Measurements from ENCODE around the gene C1QTNF5.

C1QTNF5 gene

GRCh38 chr11:119352857-119353260, 12.2 kb upstream of the C1QTNF5 start:
- H3K9me3 ChIP-seq (ENCODE audit: control insufficient read depth, insufficient read depth, low read length), result no peaks in the 10 kb centered on the region
- no peak overlapping the region for H3K4me3 ChIP-seq (ENCODE audit: low read depth, low read length)
- no peak overlapping the region for H3K9ac ChIP-seq (ENCODE audit: low read depth, low read length)
- H3K27ac ChIP-seq (ENCODE audit: low read depth, low read length), result no peak overlapping the region
- H3K36me3 ChIP-seq (ENCODE audit: control insufficient read depth, insufficient read depth, low read length), result peaks cover 2% of the 10 kb centered on the region; the same call in 1 of the 2 replicates
- H3K27me3 ChIP-seq (ENCODE audit: control insufficient read depth, insufficient read depth, low read length), result peaks cover 17% of the 10 kb centered on the region
- H3K4me1 ChIP-seq (ENCODE audit: control insufficient read depth, insufficient read depth, low read length), result no peaks in the 10 kb centered on the region

GRCh38 chr11:119351232-119351631, 10.5 kb upstream of the C1QTNF5 start:
- no peaks in the 10 kb centered on the region for H3K36me3 ChIP-seq (ENCODE audit: control insufficient read depth, insufficient read depth, low read length)
- no peaks in the 10 kb centered on the region for H3K9me3 ChIP-seq (ENCODE audit: control insufficient read depth, insufficient read depth, low read length)
- H3K4me1 ChIP-seq (ENCODE audit: control insufficient read depth, insufficient read depth, low read length), result no peaks in the 10 kb centered on the region
- no peak overlapping the region for H3K27ac ChIP-seq (ENCODE audit: low read depth, low read length)
- no peak overlapping the region for H3K4me3 ChIP-seq (ENCODE audit: low read depth, low read length)
- H3K27me3 ChIP-seq (ENCODE audit: control insufficient read depth, insufficient read depth, low read length), result peaks cover 16% of the 10 kb centered on the region
- H3K9ac ChIP-seq (ENCODE audit: low read depth, low read length), result no peak overlapping the region

GRCh38 chr11:119350302-119350701, 9.6 kb upstream of the C1QTNF5 start:
- no peaks in the 10 kb centered on the region for H3K9me3 ChIP-seq (ENCODE audit: control insufficient read depth, insufficient read depth, low read length)
- peaks cover 10% of the 10 kb centered on the region; the same call in 1 of the 2 replicates for H3K27me3 ChIP-seq (ENCODE audit: control insufficient read depth, insufficient read depth, low read length)
- H3K27ac ChIP-seq (ENCODE audit: low read depth, low read length), result no peak overlapping the region
- H3K4me1 ChIP-seq (ENCODE audit: control insufficient read depth, insufficient read depth, low read length), result no peaks in the 10 kb centered on the region
- no peak overlapping the region for H3K4me3 ChIP-seq (ENCODE audit: low read depth, low read length)
- H3K36me3 ChIP-seq (ENCODE audit: control insufficient read depth, insufficient read depth, low read length), result no peaks in the 10 kb centered on the region
- H3K9ac ChIP-seq (ENCODE audit: low read depth, low read length), result no peak overlapping the region

GRCh38 chr11:119347940-119348605, 7.4 kb upstream of the C1QTNF5 start:
- Histone ChIP-seq H3K9ac (ENCODE audit: low read depth, low read length) (no peak overlapping the region), H3K27ac (ENCODE audit: low read depth, low read length) (no peak overlapping the region), H3K36me3 (ENCODE audit: control insufficient read depth, insufficient read depth, low read length) (no peaks in the 10 kb centered on the region), H3K9me3 (ENCODE audit: control insufficient read depth, insufficient read depth, low read length) (no peaks in the 10 kb centered on the region), H3K4me3 (ENCODE audit: low read depth, low read length) (no peak overlapping the region), H3K27me3 (ENCODE audit: control insufficient read depth, insufficient read depth, low read length) (peaks cover 10% of the 10 kb centered on the region; the same call in 1 of the 2 replicates), H3K4me1 (ENCODE audit: control insufficient read depth, insufficient read depth, low read length) (no peaks in the 10 kb centered on the region)

GRCh38 chr11:119347242-119347641, 6.6 kb upstream of the C1QTNF5 start:
- H3K36me3 ChIP-seq (ENCODE audit: control insufficient read depth, insufficient read depth, low read length), result no peaks in the 10 kb centered on the region
- no peak overlapping the region for H3K4me3 ChIP-seq (ENCODE audit: low read depth, low read length)
- no peaks in the 10 kb centered on the region for H3K9me3 ChIP-seq (ENCODE audit: control insufficient read depth, insufficient read depth, low read length)
- no peak overlapping the region for H3K9ac ChIP-seq (ENCODE audit: low read depth, low read length)
- H3K27ac ChIP-seq (ENCODE audit: low read depth, low read length), result no peak overlapping the region
- H3K27me3 ChIP-seq (ENCODE audit: control insufficient read depth, insufficient read depth, low read length), result peaks cover 19% of the 10 kb centered on the region
- H3K4me1 ChIP-seq (ENCODE audit: control insufficient read depth, insufficient read depth, low read length), result no peaks in the 10 kb centered on the region

- H3K4me3 ChIP-seq (ENCODE audit: low read depth, low read length), result no peak within 1 kb of the TSS
- H3K27ac ChIP-seq (ENCODE audit: low read depth, low read length), result no peak within 1 kb of the TSS
- H3K27me3 ChIP-seq (ENCODE audit: control insufficient read depth, insufficient read depth, low read length), result peaks cover 25% of the 10 kb centered on the region
- no peak within 1 kb of the TSS for H3K9ac ChIP-seq (ENCODE audit: low read depth, low read length)
- H3K4me1 ChIP-seq (ENCODE audit: control insufficient read depth, insufficient read depth, low read length), result no peaks in the 10 kb centered on the region
- no peaks in the 10 kb centered on the region for H3K9me3 ChIP-seq (ENCODE audit: control insufficient read depth, insufficient read depth, low read length)
- no peaks in the 10 kb centered on the region for H3K36me3 ChIP-seq (ENCODE audit: control insufficient read depth, insufficient read depth, low read length)
These were observed 5.9 kb upstream of the C1QTNF5 start, which contains the start of gene MFRP for GRCh38 chr11:119346605-119347004. TSS of gene MFRP (minus strand) at chr11:119346705. CDS start at chr11:119346513, 192 bp downstream.

- peaks cover 34% of the 10 kb centered on the region for H3K27me3 ChIP-seq (ENCODE audit: control insufficient read depth, insufficient read depth, low read length)
- no peak overlapping the region for H3K27ac ChIP-seq (ENCODE audit: low read depth, low read length)
- no peak overlapping the region for H3K9ac ChIP-seq (ENCODE audit: low read depth, low read length)
- no peaks in the 10 kb centered on the region for H3K4me1 ChIP-seq (ENCODE audit: control insufficient read depth, insufficient read depth, low read length)
- H3K36me3 ChIP-seq (ENCODE audit: control insufficient read depth, insufficient read depth, low read length), result no peaks in the 10 kb centered on the region
- H3K4me3 ChIP-seq (ENCODE audit: low read depth, low read length), result no peak overlapping the region
- no peaks in the 10 kb centered on the region for H3K9me3 ChIP-seq (ENCODE audit: control insufficient read depth, insufficient read depth, low read length)
These were observed 5.0 kb upstream of the C1QTNF5 start for GRCh38 chr11:119345685-119346084.

- Histone ChIP-seq H3K27me3 (ENCODE audit: control insufficient read depth, insufficient read depth, low read length) (peaks cover 46% of the 10 kb centered on the region), H3K9ac (ENCODE audit: low read depth, low read length) (no peak overlapping the region), H3K9me3 (ENCODE audit: control insufficient read depth, insufficient read depth, low read length) (no peaks in the 10 kb centered on the region), H3K27ac (ENCODE audit: low read depth, low read length) (no peak overlapping the region), H3K4me1 (ENCODE audit: control insufficient read depth, insufficient read depth, low read length) (peaks cover 2% of the 10 kb centered on the region; the same call in 1 of the 2 replicates), H3K4me3 (ENCODE audit: low read depth, low read length) (no peak overlapping the region), H3K36me3 (ENCODE audit: control insufficient read depth, insufficient read depth, low read length) (no peaks in the 10 kb centered on the region)
These were observed 3.8 kb upstream of the C1QTNF5 start for GRCh38 chr11:119344291-119345010.

GRCh38 chr11:119343726-119344125, 3.0 kb upstream of the C1QTNF5 start:
- Histone ChIP-seq H3K4me1 (ENCODE audit: control insufficient read depth, insufficient read depth, low read length) (peaks cover 9% of the 10 kb centered on the region), H3K9me3 (ENCODE audit: control insufficient read depth, insufficient read depth, low read length) (no peaks in the 10 kb centered on the region), H3K4me3 (ENCODE audit: low read depth, low read length) (no peak overlapping the region), H3K27me3 (ENCODE audit: control insufficient read depth, insufficient read depth, low read length) (peaks cover 54% of the 10 kb centered on the region), H3K36me3 (ENCODE audit: control insufficient read depth, insufficient read depth, low read length) (no peaks in the 10 kb centered on the region), H3K27ac (ENCODE audit: low read depth, low read length) (no peak overlapping the region), H3K9ac (ENCODE audit: low read depth, low read length) (no peak overlapping the region)

GRCh38 chr11:119342362-119343130, 1.9 kb upstream of the C1QTNF5 start:
- H3K36me3 ChIP-seq (ENCODE audit: control insufficient read depth, insufficient read depth, low read length), result no peaks in the 10 kb centered on the region
- H3K4me1 ChIP-seq (ENCODE audit: control insufficient read depth, insufficient read depth, low read length), result peaks cover 16% of the 10 kb centered on the region
- H3K27ac ChIP-seq (ENCODE audit: low read depth, low read length), result no peak overlapping the region
- no peaks in the 10 kb centered on the region for H3K9me3 ChIP-seq (ENCODE audit: control insufficient read depth, insufficient read depth, low read length)
- H3K4me3 ChIP-seq (ENCODE audit: low read depth, low read length), result no peak overlapping the region
- H3K27me3 ChIP-seq (ENCODE audit: control insufficient read depth, insufficient read depth, low read length), result peaks cover 57% of the 10 kb centered on the region
- no peak overlapping the region for H3K9ac ChIP-seq (ENCODE audit: low read depth, low read length)

GRCh38 chr11:119342023-119342300, 1.3 kb upstream of the C1QTNF5 start:
- Histone ChIP-seq H3K9me3 (ENCODE audit: control insufficient read depth, insufficient read depth, low read length) (no peaks in the 10 kb centered on the region), H3K9ac (ENCODE audit: low read depth, low read length) (no peak overlapping the region), H3K36me3 (ENCODE audit: control insufficient read depth, insufficient read depth, low read length) (peaks cover 2% of the 10 kb centered on the region; the same call in 1 of the 2 replicates), H3K4me1 (ENCODE audit: control insufficient read depth, insufficient read depth, low read length) (peaks cover 22% of the 10 kb centered on the region), H3K27ac (ENCODE audit: low read depth, low read length) (no peak overlapping the region), H3K27me3 (ENCODE audit: control insufficient read depth, insufficient read depth, low read length) (peaks cover 52% of the 10 kb centered on the region), H3K4me3 (ENCODE audit: low read depth, low read length) (no peak overlapping the region)

Measured in HUES48 (cell line).